Activated T-helper 1 cell treated with anti-CD3 and anti-CD28 coated beads, Interleukin-12 subunit alpha, Interleukin-12 subunit beta, Interleukin-2, Interleukin-4 antibody, amounts not matched to agents 30 ng/mL and 10 ng/mL and 1 ng/mL, durations not matched to agents 14 hours and 24 hours and 36 hours (primary cell): Measurements from ENCODE around the gene GRK1. TPM values are rescaled to one million over a fixed set of nuclear protein-coding genes. Genes with fewer than 3 reads are reported as not detected.

ENCODE experiments used
- DNase-seq: peaks from one replicate; pipeline ENCODE4 v3.0.0; 2021; ENCODE audit warnings: low spot score
- H3K27ac Mint-ChIP-seq: one replicate; pipeline ENCODE4 v1.8.0; 2021; ENCODE audit warnings: mild to moderate bottlenecking, mixed read lengths
- H3K27me3 Mint-ChIP-seq: one replicate; pipeline ENCODE4 v1.8.0; 2022; ENCODE audit warnings: mild to moderate bottlenecking, moderate library complexity, mixed read lengths; ENCODE audit not compliant: insufficient read depth
- H3K36me3 Mint-ChIP-seq: one replicate; pipeline ENCODE4 v1.8.0; 2021; ENCODE audit warnings: low read depth, mixed read lengths
- H3K4me1 Mint-ChIP-seq: one replicate; pipeline ENCODE4 v1.8.0; 2021; ENCODE audit warnings: low read depth, mixed read lengths
- H3K4me3 Mint-ChIP-seq: one replicate; pipeline ENCODE4 v1.8.0; 2021; ENCODE audit warnings: mild to moderate bottlenecking, moderate library complexity, mixed read lengths
- H3K9me3 Mint-ChIP-seq: one replicate; pipeline ENCODE4 v1.8.0; 2021; ENCODE audit warnings: mixed read lengths
- intact Hi-C: fragments of 100-400 bp; cut with micrococcal nuclease; formaldehyde crosslinking; loops from one replicate; pipeline ENCODE4 v1.15.1; 2024
- total RNA-seq: library from RNA; stranded (reverse); gene quantifications from 2 replicates; pipeline ENCODE4 v1.2.3, GENCODE V29; 2022

The GRK1 gene
- total RNA-seq, 1 donor from 2014 or later: not detected

- Mint-ChIP-seq H3K27me3 (peaks cover 7% of the 10 kb centered on the region), H3K27ac (no peak overlapping the region), H3K4me1 (peaks cover 9% of the 10 kb centered on the region), H3K36me3 (peaks cover 1% of the 10 kb centered on the region), H3K4me3 (no peak overlapping the region), H3K9me3 (peaks cover 10% of the 10 kb centered on the region)
- no peak for DNase-seq
- intact Hi-C loops: no loop called here
Observed at GRCh38 chr13:113774177-113775107, 107.4 kb downstream of the GRK1 start.

- peaks cover 9% of the 10 kb centered on the region for H3K4me1 Mint-ChIP-seq
- intact Hi-C loops: no loop called here
- peaks cover 1% of the 10 kb centered on the region for H3K36me3 Mint-ChIP-seq
- peaks cover 10% of the 10 kb centered on the region for H3K9me3 Mint-ChIP-seq
- no peak overlapping the region for H3K4me3 Mint-ChIP-seq
- H3K27ac Mint-ChIP-seq: no peak overlapping the region
- H3K27me3 Mint-ChIP-seq: peaks cover 7% of the 10 kb centered on the region
- no peak for DNase-seq
Observed at GRCh38 chr13:113775451-113776145, 108.6 kb downstream of the GRK1 start.

- Mint-ChIP-seq H3K27ac (no peak overlapping the region), H3K27me3 (peaks cover 7% of the 10 kb centered on the region), H3K36me3 (peaks cover 1% of the 10 kb centered on the region), H3K4me3 (no peak overlapping the region), H3K4me1 (peaks cover 9% of the 10 kb centered on the region), H3K9me3 (peaks cover 10% of the 10 kb centered on the region)
- intact Hi-C loops: no loop called here
- no peak for DNase-seq
Observed at GRCh38 chr13:113776231-113777125, 109.5 kb downstream of the GRK1 start.

- Mint-ChIP-seq H3K27ac (no peak overlapping the region), H3K4me3 (no peak overlapping the region), H3K9me3 (peaks cover 2% of the 10 kb centered on the region), H3K27me3 (peaks cover 7% of the 10 kb centered on the region), H3K36me3 (no peaks in the 10 kb centered on the region), H3K4me1 (peaks cover under 1% of the 10 kb centered on the region)
- intact Hi-C loops: no loop called here
- DNase-seq: no peak
Observed at GRCh38 chr13:113777311-113778260, 110.6 kb downstream of the GRK1 start.

GRCh38 chr13:113781571-113781970 is 114.6 kb downstream of the GRK1 start:
- H3K36me3 Mint-ChIP-seq: no peaks in the 10 kb centered on the region
- no peak overlapping the region for H3K27ac Mint-ChIP-seq
- peaks cover 19% of the 10 kb centered on the region for H3K27me3 Mint-ChIP-seq
- DNase-seq: no peak
- intact Hi-C loops: no loop called here
- no peaks in the 10 kb centered on the region for H3K9me3 Mint-ChIP-seq
- H3K4me3 Mint-ChIP-seq: no peak overlapping the region
- H3K4me1 Mint-ChIP-seq: no peaks in the 10 kb centered on the region

GRCh38 chr13:113782472-113782871 is 115.5 kb downstream of the GRK1 start:
- Mint-ChIP-seq H3K9me3 (no peaks in the 10 kb centered on the region), H3K27me3 (peaks cover 19% of the 10 kb centered on the region), H3K4me3 (no peak overlapping the region), H3K27ac (no peak overlapping the region), H3K36me3 (no peaks in the 10 kb centered on the region), H3K4me1 (no peaks in the 10 kb centered on the region)
- intact Hi-C loops: no loop called here
- no peak for DNase-seq

GRCh38 chr13:113783200-113783881 is 116.3 kb downstream of the GRK1 start:
- H3K27me3 Mint-ChIP-seq: peaks cover 19% of the 10 kb centered on the region
- H3K4me3 Mint-ChIP-seq: no peak overlapping the region
- H3K27ac Mint-ChIP-seq: no peak overlapping the region
- no peaks in the 10 kb centered on the region for H3K36me3 Mint-ChIP-seq
- no peaks in the 10 kb centered on the region for H3K4me1 Mint-ChIP-seq
- no peaks in the 10 kb centered on the region for H3K9me3 Mint-ChIP-seq
- no peak for DNase-seq
- intact Hi-C loops: no loop called here

GRCh38 chr13:113783966-113784644 is 117.1 kb downstream of the GRK1 start:
- intact Hi-C loops: no loop called here
- Mint-ChIP-seq H3K36me3 (no peaks in the 10 kb centered on the region), H3K4me3 (no peak overlapping the region), H3K9me3 (no peaks in the 10 kb centered on the region), H3K27me3 (peaks cover 14% of the 10 kb centered on the region), H3K27ac (no peak overlapping the region), H3K4me1 (no peaks in the 10 kb centered on the region)
- no peak for DNase-seq

- Mint-ChIP-seq H3K27me3 (peaks cover 12% of the 10 kb centered on the region), H3K27ac (no peak overlapping the region), H3K36me3 (no peaks in the 10 kb centered on the region), H3K9me3 (no peaks in the 10 kb centered on the region), H3K4me1 (no peaks in the 10 kb centered on the region), H3K4me3 (no peak overlapping the region)
- DNase-seq: no peak
- intact Hi-C loops: no loop called here
Observed at GRCh38 chr13:113784645-113785024, 117.6 kb downstream of the GRK1 start.

GRCh38 chr13:113785051-113786010 is 118.3 kb downstream of the GRK1 start:
- Mint-ChIP-seq H3K4me1 (no peaks in the 10 kb centered on the region), H3K27me3 (peaks cover 12% of the 10 kb centered on the region), H3K27ac (no peak overlapping the region), H3K9me3 (no peaks in the 10 kb centered on the region), H3K4me3 (no peak overlapping the region), H3K36me3 (no peaks in the 10 kb centered on the region)
- intact Hi-C loops: no loop called here
- no peak for DNase-seq
